Activated CD4-positive, alpha-beta T cell treated with anti-CD3 and anti-CD28 coated beads, Interleukin-2, amount 50 U/mL, for 16 hours (primary cell): ENCODE data around the gene NCBP3.

Experiments used
- DNase-seq: peaks from one replicate; pipeline ENCODE4 v3.0.0-alpha.2; 2020

NCBP3 gene

GRCh38 chr17:3845621-3846436, at the start of gene NCBP3:
NCBP3 (minus strand) TSS chr17:3846246; CDS start chr17:3846223, 23 bp downstream.
- DNase-seq = peak; percentile 91

- DNase-seq = no peak
These were observed 49.3 kb upstream of the NCBP3 start for GRCh38 chr17:3895354-3895753.

- no peak for DNase-seq
These were observed 48.9 kb upstream of the NCBP3 start for GRCh38 chr17:3894911-3895343.

- no peak for DNase-seq
These were observed 48.1 kb upstream of the NCBP3 start for GRCh38 chr17:3894188-3894587.

- DNase-seq = no peak
These were observed 47.7 kb upstream of the NCBP3 start for GRCh38 chr17:3893720-3894116.

GRCh38 chr17:3893003-3893719, 47.1 kb upstream of the NCBP3 start, which contains the start of gene CAMKK1:
CAMKK1 (minus strand) TSS chr17:3893053; CDS start chr17:3885687, 7,366 bp downstream.
- DNase-seq = peak; percentile 91

- DNase-seq = peak; percentile 56
These were observed 46.3 kb upstream of the NCBP3 start for GRCh38 chr17:3892095-3892998.

GRCh38 chr17:3891626-3892094, 45.6 kb upstream of the NCBP3 start:
- DNase-seq = no peak

GRCh38 chr17:3890878-3891219, 44.8 kb upstream of the NCBP3 start:
- DNase-seq = no peak

GRCh38 chr17:3890082-3890877, 44.2 kb upstream of the NCBP3 start:
- DNase-seq = no peak

GRCh38 chr17:3889325-3890012, 43.4 kb upstream of the NCBP3 start:
- DNase-seq = no peak

GRCh38 chr17:3888343-3889171, 42.5 kb upstream of the NCBP3 start:
- no peak for DNase-seq

- no peak for DNase-seq
These were observed 41.8 kb upstream of the NCBP3 start for GRCh38 chr17:3887804-3888203.

GRCh38 chr17:3887394-3887793, 41.3 kb upstream of the NCBP3 start:
- DNase-seq = no peak

GRCh38 chr17:3886776-3887175, 40.7 kb upstream of the NCBP3 start:
- no peak for DNase-seq

- DNase-seq = no peak
These were observed 39.9 kb upstream of the NCBP3 start for GRCh38 chr17:3885970-3886369.

- DNase-seq = no peak
These were observed 39.2 kb upstream of the NCBP3 start for GRCh38 chr17:3885271-3885670.

- DNase-seq = no peak
These were observed 38.1 kb upstream of the NCBP3 start for GRCh38 chr17:3884188-3884587.

GRCh38 chr17:3882276-3882675, 36.2 kb upstream of the NCBP3 start:
- no peak for DNase-seq

GRCh38 chr17:3880983-3881382, 34.9 kb upstream of the NCBP3 start:
- DNase-seq = no peak
